GM18870 (cell line): Measurements from ENCODE around the gene TMEM203.

Experiments used
- ATAC-seq: cut with Tn5 transposase; IDR thresholded peaks from one replicate; pipeline ENCODE4 v1.9.1; 2021; ENCODE audit warnings: moderate library complexity; ENCODE audit not compliant: unreplicated experiment

TMEM203 gene

DNA sequence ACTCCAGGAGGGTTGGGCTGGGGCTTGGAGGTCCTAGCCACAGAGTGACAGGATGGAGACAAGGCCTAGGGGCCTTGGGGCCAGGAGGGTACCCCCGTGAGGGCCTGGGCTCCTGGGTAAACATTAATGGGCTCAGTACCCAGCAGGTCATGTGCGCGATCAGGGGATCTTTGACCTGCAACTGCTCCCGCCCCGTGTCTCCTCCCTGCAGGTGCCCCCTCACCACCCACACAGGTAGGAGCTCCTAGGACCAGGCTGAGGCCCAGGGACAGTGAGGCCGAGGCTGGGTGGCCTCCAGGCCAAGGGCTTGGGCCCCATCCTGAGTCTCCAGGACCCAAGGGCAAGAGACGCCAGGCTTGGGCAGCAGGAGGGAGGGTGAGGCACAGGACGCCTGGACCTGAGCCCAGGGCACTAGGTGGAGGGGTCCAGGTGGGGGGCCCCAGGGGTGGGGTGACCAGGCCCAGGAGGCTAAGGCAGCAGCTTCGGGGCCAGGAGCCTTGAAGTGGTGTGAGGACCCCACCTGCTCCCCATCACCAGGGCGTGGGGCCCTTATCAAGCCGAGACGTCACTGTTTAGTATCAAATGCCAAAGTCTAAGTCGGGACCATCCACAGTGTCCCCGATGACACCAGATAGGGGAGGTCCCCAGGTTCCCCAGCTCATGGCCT is 25.4 kb upstream of the TMEM203 start, which contains the start of gene SLC34A3:
SLC34A3 (plus strand) TSS at position 197 of the 667 bp plus-strand sequence. CDS start 802 bp downstream, outside the sequence.
- no peak for ATAC-seq

- ATAC-seq = no peak
These were observed 24.7 kb upstream of the TMEM203 start for GRCh38 chr9:137229903-137230704.

- no peak for ATAC-seq
These were observed 23.8 kb upstream of the TMEM203 start for GRCh38 chr9:137228968-137229896.

- ATAC-seq = no peak
These were observed 23.1 kb upstream of the TMEM203 start for GRCh38 chr9:137228506-137228967.

DNA sequence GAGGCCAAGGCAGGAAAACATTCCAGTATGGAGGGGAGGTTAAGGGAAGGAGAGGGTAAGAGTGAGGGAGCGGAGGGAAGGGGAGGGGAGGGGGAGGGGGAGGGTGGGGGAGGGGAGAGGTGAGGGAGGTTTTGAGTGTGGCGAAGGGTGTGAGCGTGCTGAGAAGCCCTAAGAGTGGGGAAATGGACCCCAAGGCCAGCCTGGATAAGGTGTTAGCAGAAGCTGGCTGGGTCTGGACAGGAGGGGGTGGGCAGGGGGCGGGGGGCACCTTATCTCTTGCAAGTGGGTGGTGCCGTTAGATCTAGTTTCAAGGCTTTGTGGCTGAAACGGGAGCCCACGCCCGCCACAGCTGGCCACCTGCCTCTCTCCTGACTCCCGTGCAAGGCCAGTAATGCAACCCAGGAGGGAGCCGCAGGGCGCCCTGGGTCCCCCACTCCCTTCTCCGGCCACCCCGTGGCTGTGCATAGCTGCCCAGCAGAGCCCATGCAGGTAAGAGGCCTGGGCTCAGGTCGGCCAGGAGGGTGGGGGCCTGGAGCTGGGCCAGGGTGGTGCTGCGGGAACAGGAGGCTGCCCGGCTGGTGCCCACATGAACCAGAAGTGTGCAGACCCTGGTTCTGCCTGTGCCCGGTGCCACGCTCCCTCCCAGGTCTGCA is 22.5 kb upstream of the TMEM203 start:
- no peak for ATAC-seq

- ATAC-seq = no peak
These were observed 21.8 kb upstream of the TMEM203 start, which contains the start of gene RNF224 for GRCh38 chr9:137227054-137227852. TSS of gene RNF224 (plus strand) at chr9:137227502. CDS start at chr9:137228336, 834 bp downstream.

GRCh38 chr9:137226338-137227053 is 21.0 kb upstream of the TMEM203 start:
- ATAC-seq = no peak

DNA sequence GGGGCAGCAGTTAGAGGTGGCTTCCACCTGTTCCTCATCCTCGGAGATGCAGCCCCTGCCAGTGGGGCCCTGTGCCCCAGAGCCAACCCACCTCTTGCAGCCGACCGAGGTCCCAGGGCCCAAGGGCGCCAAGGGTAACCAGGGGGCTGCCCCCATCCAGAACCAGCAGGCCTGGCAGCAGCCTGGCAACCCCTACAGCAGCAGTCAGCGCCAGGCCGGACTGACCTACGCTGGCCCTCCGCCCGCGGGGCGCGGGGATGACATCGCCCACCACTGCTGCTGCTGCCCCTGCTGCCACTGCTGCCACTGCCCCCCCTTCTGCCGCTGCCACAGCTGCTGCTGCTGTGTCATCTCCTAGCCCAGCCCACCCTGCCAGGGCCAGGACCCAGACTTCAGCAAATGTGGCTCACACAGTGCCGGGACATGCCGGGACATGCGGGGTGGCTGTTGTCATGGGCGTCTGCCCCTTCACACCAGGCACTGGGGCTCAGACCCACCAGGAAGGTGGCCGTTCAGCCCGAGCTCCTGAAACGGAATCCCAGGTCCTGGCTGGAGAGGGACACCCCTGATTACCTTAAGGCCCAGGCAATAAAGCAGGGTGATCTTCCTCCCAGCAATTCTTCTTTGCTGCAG is 20.4 kb upstream of the TMEM203 start:
- ATAC-seq = no peak

- no peak for ATAC-seq
These were observed 19.6 kb upstream of the TMEM203 start, which contains the start of gene CYSRT1 for GRCh38 chr9:137224830-137225694. TSS of gene CYSRT1 (plus strand) at chr9:137225174. CDS start at chr9:137225622, 448 bp downstream.

DNA sequence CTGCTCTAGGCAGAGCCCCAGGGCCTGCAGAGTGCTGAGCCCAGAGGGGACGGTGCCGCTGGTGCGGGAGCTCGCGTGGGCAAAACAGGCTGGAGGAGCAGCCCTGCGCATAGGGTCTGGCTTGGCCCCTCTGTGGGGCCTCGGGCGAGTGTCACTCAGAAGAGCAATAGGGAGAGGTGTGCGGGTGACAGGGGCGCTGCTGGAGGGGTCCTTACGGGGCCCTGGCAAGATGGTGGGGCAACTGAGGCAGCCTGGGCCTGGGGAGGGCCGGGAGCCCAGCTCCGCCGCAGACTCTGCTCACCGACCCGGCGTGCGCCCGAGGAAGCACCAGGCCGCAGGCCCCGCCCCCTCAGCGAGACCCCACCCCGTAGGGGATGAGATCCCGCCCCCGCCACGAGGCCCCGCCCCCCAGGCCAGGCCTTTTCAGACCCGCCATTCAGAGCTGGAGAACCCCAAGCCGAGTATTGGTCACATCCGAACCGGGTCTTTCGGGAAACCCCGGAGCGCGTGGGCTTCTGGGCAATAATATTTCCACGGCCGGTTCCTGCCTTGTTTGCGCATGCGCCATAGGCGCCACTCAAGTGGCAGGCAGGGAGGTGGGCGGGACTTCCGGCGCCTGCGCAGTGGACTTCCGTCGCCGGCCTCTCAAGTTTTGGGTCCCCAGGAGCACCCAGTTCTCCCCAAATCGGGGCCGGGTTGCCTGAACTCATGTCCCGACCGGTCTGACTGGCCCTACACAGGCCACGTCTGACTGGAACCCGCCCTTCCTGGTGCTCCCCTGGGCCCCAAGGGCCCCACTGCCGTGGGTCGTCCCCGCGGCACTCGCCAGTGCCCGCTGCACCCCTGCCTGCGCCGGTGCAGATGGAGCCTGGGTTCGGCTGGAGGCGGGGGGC is 17.9 kb upstream of the TMEM203 start:
- ATAC-seq = peak; percentile 66

GRCh38 chr9:137222190-137223077 is 17.0 kb upstream of the TMEM203 start, which contains the start of gene RNF208:
TSS of gene RNF208 (minus strand) at chr9:137222240. CDS start at chr9:137221212, 1,028 bp downstream.
- ATAC-seq = peak; percentile 1

- ATAC-seq = no peak
These were observed 16.2 kb upstream of the TMEM203 start for GRCh38 chr9:137221506-137222111.

GRCh38 chr9:137221095-137221505 is 15.7 kb upstream of the TMEM203 start:
- ATAC-seq = no peak

DNA sequence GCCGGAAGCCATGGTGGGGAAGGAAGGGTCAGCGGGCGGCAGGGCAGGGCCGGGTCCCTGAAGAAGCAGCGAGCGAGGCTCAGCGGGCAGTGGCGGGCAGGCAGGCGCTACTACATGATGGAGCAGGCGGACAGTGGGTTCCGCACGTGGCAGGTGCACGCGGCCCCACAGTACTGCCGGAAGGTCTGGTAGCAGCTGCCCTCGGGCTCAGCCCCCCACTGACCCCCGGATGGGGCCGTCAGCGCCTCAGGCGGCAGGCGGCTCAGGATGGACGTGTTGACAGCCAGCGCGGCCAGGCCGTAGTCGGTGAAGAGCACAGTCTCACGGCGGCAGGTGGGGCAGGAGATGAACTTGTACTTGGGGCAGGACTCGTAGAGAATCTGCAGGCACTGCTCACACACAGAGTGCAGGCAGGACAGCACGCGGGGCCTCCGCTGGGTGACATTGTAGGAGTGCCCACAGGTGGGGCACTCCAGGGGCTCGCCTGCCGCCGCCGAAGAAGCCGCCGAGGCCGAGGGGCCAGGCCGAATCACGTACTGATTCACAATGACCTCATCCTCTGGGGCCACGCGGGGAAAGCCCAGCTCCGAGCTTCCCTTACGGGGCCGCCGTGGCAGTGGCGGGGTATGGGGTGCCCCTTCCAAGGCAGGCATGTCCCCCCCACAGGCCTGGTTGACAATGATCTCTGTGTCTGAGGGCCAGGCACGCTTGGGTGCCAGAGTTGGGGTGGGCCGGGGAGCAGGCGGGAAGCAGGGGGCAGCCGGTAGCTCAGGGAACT is 15.1 kb upstream of the TMEM203 start:
- no peak for ATAC-seq
